Measurements from ENCODE around the gene CFAP251.

- no peak for TF ChIP-seq CTCF (IDR thresholded peaks at IDR 0.05)
- no peak for TF ChIP-seq POLR2A (IDR thresholded peaks at IDR 0.05)
These were observed 56.6 kb downstream of the CFAP251 start for GRCh38 chr12:121975021-121975420.
